ENCODE measurements around the gene ARMS2.

ARMS2 gene

DNA sequence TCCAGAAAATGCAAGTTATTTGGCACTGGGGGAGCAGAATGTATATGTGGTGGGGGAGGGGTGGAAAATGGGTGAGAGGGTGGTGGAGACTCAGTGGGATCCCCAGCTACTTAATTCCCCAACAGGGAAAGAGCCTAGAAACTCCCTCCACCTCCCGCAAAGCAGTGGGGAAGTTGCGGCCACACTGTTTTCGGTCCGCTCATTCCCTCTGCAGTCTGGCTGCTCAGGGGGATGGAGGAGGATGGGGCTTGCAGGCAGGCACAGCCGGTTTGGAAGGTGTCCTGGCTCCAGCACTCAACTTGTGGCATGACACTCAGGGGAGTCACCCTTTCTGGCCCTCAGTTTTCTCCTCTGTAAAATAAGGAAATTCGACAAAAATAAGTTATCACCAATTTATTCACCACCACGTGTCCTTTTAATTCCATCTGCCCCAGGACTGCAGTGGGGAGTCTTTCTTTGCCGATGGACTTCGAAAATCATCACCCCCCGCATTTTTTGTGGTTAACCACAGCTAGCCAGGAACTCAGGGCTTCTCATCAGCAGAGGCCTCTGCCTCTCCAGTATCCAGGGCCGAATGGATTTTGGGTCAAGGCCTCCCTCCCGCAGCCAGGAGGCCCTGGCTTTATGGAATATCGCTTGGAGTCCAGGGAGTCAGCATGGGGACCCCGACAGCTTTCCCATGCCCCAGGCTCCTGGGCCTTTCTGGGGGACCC, 5.3 kb downstream of the ARMS2 start:
- DNase-seq (ENCODE audit: low read depth) = peak; percentile 70
- H3K4me3 ChIP-seq (replicated peaks; ENCODE audit: low read depth, low read length) = no peak overlapping the region
- TF ChIP-seq, protein P1, sequence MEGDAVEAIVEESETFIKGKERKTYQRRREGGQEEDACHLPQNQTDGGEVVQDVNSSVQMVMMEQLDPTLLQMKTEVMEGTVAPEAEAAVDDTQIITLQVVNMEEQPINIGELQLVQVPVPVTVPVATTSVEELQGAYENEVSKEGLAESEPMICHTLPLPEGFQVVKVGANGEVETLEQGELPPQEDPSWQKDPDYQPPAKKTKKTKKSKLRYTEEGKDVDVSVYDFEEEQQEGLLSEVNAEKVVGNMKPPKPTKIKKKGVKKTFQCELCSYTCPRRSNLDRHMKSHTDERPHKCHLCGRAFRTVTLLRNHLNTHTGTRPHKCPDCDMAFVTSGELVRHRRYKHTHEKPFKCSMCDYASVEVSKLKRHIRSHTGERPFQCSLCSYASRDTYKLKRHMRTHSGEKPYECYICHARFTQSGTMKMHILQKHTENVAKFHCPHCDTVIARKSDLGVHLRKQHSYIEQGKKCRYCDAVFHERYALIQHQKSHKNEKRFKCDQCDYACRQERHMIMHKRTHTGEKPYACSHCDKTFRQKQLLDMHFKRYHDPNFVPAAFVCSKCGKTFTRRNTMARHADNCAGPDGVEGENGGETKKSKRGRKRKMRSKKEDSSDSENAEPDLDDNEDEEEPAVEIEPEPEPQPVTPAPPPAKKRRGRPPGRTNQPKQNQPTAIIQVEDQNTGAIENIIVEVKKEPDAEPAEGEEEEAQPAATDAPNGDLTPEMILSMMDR (IDR thresholded peaks at IDR 0.05; ENCODE audit: low read length, missing control alignments) = no peak

DNA sequence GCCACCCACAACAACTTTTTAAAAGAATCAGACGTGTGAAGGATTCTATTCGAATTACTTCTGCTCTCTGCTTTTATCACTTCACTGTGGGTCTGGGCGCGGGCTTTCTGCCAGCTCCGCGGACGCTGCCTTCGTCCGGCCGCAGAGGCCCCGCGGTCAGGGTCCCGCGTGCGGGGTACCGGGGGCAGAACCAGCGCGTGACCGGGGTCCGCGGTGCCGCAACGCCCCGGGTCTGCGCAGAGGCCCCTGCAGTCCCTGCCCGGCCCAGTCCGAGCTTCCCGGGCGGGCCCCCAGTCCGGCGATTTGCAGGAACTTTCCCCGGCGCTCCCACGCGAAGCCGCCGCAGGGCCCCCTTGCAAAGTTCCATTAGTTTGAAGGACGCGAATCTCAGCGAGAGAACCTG, 6.4 kb downstream of the ARMS2 start:
- DNase-seq (ENCODE audit: low read depth) = no peak
- peak overlapping the region; percentile 56 for H3K4me3 ChIP-seq (replicated peaks; ENCODE audit: low read depth, low read length)
- TF ChIP-seq, protein P1 (IDR thresholded peaks at IDR 0.05; ENCODE audit: low read length, missing control alignments) = no peak

DNA sequence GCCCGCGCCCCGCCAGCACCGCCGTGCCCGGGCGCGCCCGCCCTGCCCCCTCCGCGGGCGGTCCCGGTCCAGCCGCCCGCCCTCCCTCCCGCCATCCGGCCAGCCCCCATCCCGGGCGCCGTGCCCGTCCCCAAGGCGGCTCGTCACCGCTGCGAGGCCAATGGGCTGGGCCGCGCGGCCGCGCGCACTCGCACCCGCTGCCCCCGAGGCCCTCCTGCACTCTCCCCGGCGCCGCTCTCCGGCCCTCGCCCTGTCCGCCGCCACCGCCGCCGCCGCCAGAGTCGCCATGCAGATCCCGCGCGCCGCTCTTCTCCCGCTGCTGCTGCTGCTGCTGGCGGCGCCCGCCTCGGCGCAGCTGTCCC, 6.9 kb downstream of the ARMS2 start, which contains the start of gene HTRA1:
Gene HTRA1 (plus strand): TSS at position 187 of the 362 bp plus-strand sequence. CDS start 100 bp downstream, at position 287.
- DNase-seq (ENCODE audit: low read depth) = peak; percentile 70
- peak within 1 kb of the TSS; percentile 72 for H3K4me3 ChIP-seq (replicated peaks; ENCODE audit: low read depth, low read length)
- TF ChIP-seq, protein P1 (IDR thresholded peaks at IDR 0.05; ENCODE audit: low read length, missing control alignments) = no peak

DNA sequence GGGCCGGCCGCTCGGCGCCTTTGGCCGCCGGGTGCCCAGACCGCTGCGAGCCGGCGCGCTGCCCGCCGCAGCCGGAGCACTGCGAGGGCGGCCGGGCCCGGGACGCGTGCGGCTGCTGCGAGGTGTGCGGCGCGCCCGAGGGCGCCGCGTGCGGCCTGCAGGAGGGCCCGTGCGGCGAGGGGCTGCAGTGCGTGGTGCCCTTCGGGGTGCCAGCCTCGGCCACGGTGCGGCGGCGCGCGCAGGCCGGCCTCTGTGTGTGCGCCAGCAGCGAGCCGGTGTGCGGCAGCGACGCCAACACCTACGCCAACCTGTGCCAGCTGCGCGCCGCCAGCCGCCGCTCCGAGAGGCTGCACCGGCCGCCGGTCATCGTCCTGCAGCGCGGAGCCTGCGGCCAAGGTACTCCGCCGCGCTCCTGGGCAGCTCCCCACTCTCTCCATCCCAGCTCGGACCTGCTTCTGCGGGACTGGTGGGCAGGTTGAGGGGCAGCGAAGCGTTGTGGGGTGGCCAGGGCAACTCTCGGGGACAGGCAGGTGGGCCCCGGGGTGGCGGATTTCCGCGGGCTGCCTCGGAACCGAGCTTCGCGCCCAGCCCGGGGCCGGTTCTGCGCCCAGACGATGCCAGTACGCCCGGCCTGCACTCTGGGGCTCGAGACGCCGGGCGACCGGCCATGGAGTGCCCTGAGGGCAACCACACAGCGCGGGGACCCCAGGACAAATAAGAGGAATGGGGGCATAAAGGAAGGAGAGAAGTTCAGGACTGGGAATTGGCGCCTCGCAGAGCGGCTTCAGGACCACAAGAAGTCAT, 7.5 kb downstream of the ARMS2 start:
- peak overlapping the region; percentile 72 for H3K4me3 ChIP-seq (replicated peaks; ENCODE audit: low read depth, low read length)
- no peak for DNase-seq (ENCODE audit: low read depth)
- TF ChIP-seq, protein P1 (IDR thresholded peaks at IDR 0.05; ENCODE audit: low read length, missing control alignments) = no peak

DNA sequence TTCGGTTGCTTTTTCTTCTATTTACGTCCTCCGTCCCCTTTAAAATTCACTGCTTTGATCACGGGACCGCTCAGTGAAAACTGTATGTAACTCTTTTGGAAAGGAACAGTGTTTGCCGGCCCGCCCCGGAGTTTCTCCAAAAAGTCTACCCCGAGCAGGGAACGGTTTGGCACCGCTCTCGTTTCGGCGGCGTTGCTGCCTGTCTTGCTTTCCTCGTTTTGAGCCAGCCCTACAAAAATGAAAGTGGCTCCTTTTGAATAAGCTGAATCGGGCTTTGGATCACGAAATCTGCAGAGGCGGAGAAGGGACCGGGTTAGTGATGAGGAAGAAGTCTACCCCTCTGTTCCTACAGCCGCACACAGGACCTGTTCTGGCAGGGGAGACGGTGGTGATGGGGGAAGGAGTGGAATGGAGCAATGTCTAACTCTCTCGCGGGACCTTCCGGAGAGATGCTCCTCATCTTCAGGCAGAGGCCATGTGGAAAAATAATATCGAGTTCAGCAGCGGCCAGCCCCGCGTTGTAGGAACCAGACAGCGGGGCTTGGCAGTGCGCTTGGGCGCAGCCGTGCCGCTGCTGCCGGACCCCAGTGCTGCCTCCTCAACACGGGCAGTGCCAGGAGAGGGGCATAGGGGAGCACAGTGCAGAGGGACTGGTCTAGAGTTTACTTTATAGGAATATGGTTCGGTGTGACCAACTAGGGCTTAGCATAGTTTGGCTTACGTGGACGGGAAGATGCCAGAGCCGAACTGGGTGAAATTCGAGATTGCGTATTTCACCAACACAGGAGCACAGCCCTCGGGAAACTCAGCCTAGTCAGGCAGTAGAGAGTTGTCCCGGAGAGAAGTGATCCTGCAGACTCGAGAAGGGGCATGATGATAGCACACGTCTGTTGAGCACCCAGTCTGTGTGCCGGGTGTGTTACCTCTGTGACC, 8.3 kb downstream of the ARMS2 start:
- DNase-seq (ENCODE audit: low read depth) = peak; percentile 41
- TF ChIP-seq, protein P1 (IDR thresholded peaks at IDR 0.05; ENCODE audit: low read length, missing control alignments) = no peak

GRCh38 chr10:122463466-122464249, 9.2 kb downstream of the ARMS2 start:
- TF ChIP-seq, protein P1 (IDR thresholded peaks at IDR 0.05; ENCODE audit: low read length, missing control alignments) = no peak
- no peak for DNase-seq (ENCODE audit: low read depth)
- peak overlapping the region; percentile 72 for H3K4me3 ChIP-seq (replicated peaks; ENCODE audit: low read depth, low read length)

More for the DNA sequence above, 8.3 kb downstream of the ARMS2 start:
- peak overlapping the region; percentile 72 for H3K4me3 ChIP-seq (replicated peaks; ENCODE audit: low read depth, low read length)
